OCI-LY7 (cell line): ENCODE results near the gene CCR5AS.

ENCODE experiments used
- EZH2phosphoT487 ChIP-seq: fragments of 200-600 bp; sonication (generic); IDR thresholded peaks from 2 replicates; pipeline ENCODE4 v1.6.1; 2018; ENCODE audit warnings: low read depth, borderline replicate concordance, mild to moderate bottlenecking, mixed run types, antibody characterized with exemption, low read length, moderate library complexity, mixed read lengths
- TF ChIP-seq, protein P1 (sequence below): fragments of 200-600 bp; sonication (generic); conservative IDR thresholded peaks from 2 replicates; pipeline ENCODE4 v1.5.1; 2014; ENCODE audit warnings: mild to moderate bottlenecking, antibody characterized with exemption, low read length, moderate library complexity, mixed read lengths

DNA sequence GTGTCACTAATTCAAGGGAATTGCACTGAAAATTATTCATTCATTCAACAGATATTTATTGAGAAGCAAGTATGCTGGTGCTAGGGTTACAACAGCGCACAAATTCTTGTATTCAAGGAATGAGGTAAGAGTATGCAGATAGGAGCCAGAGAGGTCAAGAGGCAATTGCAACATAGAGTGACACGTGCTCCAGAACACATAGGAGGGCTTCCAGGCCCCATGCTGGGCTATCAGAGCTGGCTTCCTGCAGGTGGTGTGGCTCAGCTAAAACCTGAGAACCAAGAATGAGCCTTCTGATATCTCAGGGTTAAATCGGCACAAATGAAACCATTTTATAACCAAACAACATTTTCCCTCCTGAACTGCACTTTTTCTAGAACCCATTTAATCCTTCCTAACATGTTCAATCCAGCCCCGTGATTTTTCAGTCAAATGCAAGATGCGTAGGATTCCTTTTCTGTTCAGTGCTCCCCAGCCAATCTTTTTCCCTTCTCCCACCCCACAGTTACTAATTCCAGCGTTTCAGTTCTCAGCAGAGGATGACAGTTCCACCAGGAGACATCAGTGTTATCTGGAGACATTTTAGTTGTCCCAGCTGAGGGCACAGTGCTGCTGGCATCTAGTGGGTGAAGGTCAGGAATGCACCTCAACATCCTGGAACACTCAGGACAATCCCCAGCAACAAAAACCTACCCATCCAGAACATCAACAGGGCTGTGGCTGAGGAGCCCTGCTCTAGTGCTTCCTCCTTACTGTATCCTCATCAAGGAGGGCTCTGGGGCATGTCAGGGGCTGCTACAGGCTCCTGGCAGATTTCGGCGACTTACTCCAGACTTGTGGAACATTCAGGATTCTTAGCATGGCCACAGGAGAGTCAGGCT, 13.1 kb downstream of the CCR5AS start:
- TF ChIP-seq, protein P1, sequence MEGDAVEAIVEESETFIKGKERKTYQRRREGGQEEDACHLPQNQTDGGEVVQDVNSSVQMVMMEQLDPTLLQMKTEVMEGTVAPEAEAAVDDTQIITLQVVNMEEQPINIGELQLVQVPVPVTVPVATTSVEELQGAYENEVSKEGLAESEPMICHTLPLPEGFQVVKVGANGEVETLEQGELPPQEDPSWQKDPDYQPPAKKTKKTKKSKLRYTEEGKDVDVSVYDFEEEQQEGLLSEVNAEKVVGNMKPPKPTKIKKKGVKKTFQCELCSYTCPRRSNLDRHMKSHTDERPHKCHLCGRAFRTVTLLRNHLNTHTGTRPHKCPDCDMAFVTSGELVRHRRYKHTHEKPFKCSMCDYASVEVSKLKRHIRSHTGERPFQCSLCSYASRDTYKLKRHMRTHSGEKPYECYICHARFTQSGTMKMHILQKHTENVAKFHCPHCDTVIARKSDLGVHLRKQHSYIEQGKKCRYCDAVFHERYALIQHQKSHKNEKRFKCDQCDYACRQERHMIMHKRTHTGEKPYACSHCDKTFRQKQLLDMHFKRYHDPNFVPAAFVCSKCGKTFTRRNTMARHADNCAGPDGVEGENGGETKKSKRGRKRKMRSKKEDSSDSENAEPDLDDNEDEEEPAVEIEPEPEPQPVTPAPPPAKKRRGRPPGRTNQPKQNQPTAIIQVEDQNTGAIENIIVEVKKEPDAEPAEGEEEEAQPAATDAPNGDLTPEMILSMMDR, result no peak
- TF ChIP-seq EZH2phosphoT487, result no peak
